Left lung (tissue), 10 donors: ENCODE data around the gene DPYD. TPM values are rescaled to one million over a fixed set of nuclear protein-coding genes. Genes with fewer than 3 reads are reported as not detected.

Experiments
- ATAC-seq: fragments of 200-7000 bp; cut with Tn5 transposase; one replicate; pipeline ENCODE4 v1.9.1; 2020; ENCODE audit warnings: moderate library complexity
- DNase-seq, 4 donors: peaks; one replicate each; pipeline ENCODE4 v3.0.0-alpha.2; 2013 to 2020
- H3K27ac ChIP-seq, 2 donors: fragments of 200-600 bp; sonication (generic) in 1 of 2; one replicate each; pipeline versions ENCODE4 v1.5.0 to v1.8.0; 2020 to 2021
- H3K27me3 ChIP-seq, 2 donors: fragments of 200-600 bp; sonication (generic) in 1 of 2; one replicate each; pipeline versions ENCODE4 v1.5.0 to v1.8.0; 2020 to 2021
- H3K36me3 ChIP-seq, 2 donors: fragments of 200-600 bp; sonication (generic) in 1 of 2; one replicate each; pipeline versions ENCODE4 v1.5.0 to v1.8.0; 2020 to 2021
- H3K4me1 ChIP-seq, 2 donors: fragments of 200-600 bp; one replicate each; pipeline ENCODE4 v1.8.0; 2021
- H3K4me3 ChIP-seq, 2 donors: fragments of 200-600 bp; sonication (generic) in 1 of 2; one replicate each; pipeline versions ENCODE4 v1.5.0 to v1.8.0; 2020 to 2021; ENCODE audit warnings: mild to moderate bottlenecking in 1 of 2
- H3K9me3 ChIP-seq, 2 donors: fragments of 200-600 bp; sonication (generic) in 1 of 2; one replicate each; pipeline versions ENCODE4 v1.5.0 to v1.8.0; 2020 to 2021
- CTCF ChIP-seq, 2 donors: fragments of 200-600 bp; sonication (generic) in 1 of 2; IDR thresholded peaks; one replicate each; pipeline versions ENCODE4 v1.5.0 to v1.8.0; 2021; ENCODE audit warnings: antibody characterized with exemption in 2 of 2
- intact Hi-C, 2 donors: fragments of 100-400 bp; cut with DNase I; formaldehyde crosslinking; loops; one replicate each; pipeline versions ENCODE4 v1.11.2 to v1.14.2; 2022
- polyA plus RNA-seq, 6 donors: library from polyadenylated mRNA; unstranded; fragments of 120-200 nt; gene quantifications; one replicate each; pipeline ENCODE4 v1.2.1, GENCODE V29; 2013; ENCODE audit not compliant: insufficient read length in 6 of 6
- total RNA-seq, 2 donors: library from RNA; stranded (reverse); fragmentation: NEBNext Ultra II Directional; extraction: Animal tissue kit (Norgen Biotek cat#: 25700); gene quantifications; one replicate each; pipeline ENCODE4 v1.2.1, GENCODE V29; 2021
- donor health status: DM: no; HTN: yes; CAD: no.
- donor health status: DM: no; HTN: no; CAD: no.

Gene DPYD
- total and polyA plus RNA-seq, 8 donors = 21.4 to 106 (median 26.1) TPM

GRCh38 chr1:97364086-97364485 is 556.7 kb downstream of the DPYD start:
- ATAC-seq = no peak
- H3K4me1 ChIP-seq = no peaks in the 10 kb centered on the region
- H3K27me3 ChIP-seq = no peaks in the 10 kb centered on the region
- H3K27ac ChIP-seq = no peak overlapping the region
- no peak for DNase-seq
- no peak overlapping the region for H3K4me3 ChIP-seq
- no peak for TF ChIP-seq CTCF (IDR thresholded peaks at IDR 0.05)
- intact Hi-C loops = no loop called here
- H3K36me3 ChIP-seq = peaks cover 0 to 15% of the 10 kb centered on the region in 2 donors
- H3K9me3 ChIP-seq = no peaks in the 10 kb centered on the region

GRCh38 chr1:97356309-97356708 is 564.5 kb downstream of the DPYD start:
- no peaks in the 10 kb centered on the region for H3K4me1 ChIP-seq
- DNase-seq (no peak), ATAC-seq (no peak)
- no peak overlapping the region for H3K27ac ChIP-seq
- H3K36me3 ChIP-seq = peaks cover 0 to 18% of the 10 kb centered on the region in 2 donors
- no peaks in the 10 kb centered on the region for H3K9me3 ChIP-seq
- no peak for TF ChIP-seq CTCF (IDR thresholded peaks at IDR 0.05)
- H3K4me3 ChIP-seq = no peak overlapping the region
- intact Hi-C loops = no loop called here
- H3K27me3 ChIP-seq = no peaks in the 10 kb centered on the region

- H3K27ac ChIP-seq = no peak overlapping the region
- H3K4me3 ChIP-seq = no peak overlapping the region
- no peak for ATAC-seq
- intact Hi-C loops = no loop called here
- H3K36me3 ChIP-seq = peaks cover 0 to 5% of the 10 kb centered on the region in 2 donors
- no peak for TF ChIP-seq CTCF (IDR thresholded peaks at IDR 0.05)
- H3K9me3 ChIP-seq = no peaks in the 10 kb centered on the region
- no peaks in the 10 kb centered on the region for H3K4me1 ChIP-seq
- no peaks in the 10 kb centered on the region for H3K27me3 ChIP-seq
- DNase-seq = no peak
Measured at GRCh38 chr1:97352936-97353382, 567.9 kb downstream of the DPYD start.

GRCh38 chr1:97351846-97352245 is 569.0 kb downstream of the DPYD start:
- H3K27me3 ChIP-seq = no peaks in the 10 kb centered on the region
- no peak overlapping the region for H3K4me3 ChIP-seq
- intact Hi-C loops = no loop called here
- no peaks in the 10 kb centered on the region for H3K9me3 ChIP-seq
- no peak overlapping the region for H3K27ac ChIP-seq
- H3K4me1 ChIP-seq = no peaks in the 10 kb centered on the region
- H3K36me3 ChIP-seq = no peaks in the 10 kb centered on the region
- DNase-seq (no peak), ATAC-seq (no peak)
- no peak for TF ChIP-seq CTCF (IDR thresholded peaks at IDR 0.05)

- Histone ChIP-seq H3K4me3 (no peak overlapping the region), H3K27me3 (no peaks in the 10 kb centered on the region), H3K27ac (no peak overlapping the region), H3K36me3 (no peaks in the 10 kb centered on the region), H3K9me3 (no peaks in the 10 kb centered on the region), H3K4me1 (no peaks in the 10 kb centered on the region)
- intact Hi-C loops = no loop called here
- DNase-seq (no peak), ATAC-seq (no peak)
- no peak for TF ChIP-seq CTCF (IDR thresholded peaks at IDR 0.05)
Measured at GRCh38 chr1:97350662-97351061, 570.2 kb downstream of the DPYD start.
